HG03135 (cell line): Measurements from ENCODE around the gene CLNK.

ENCODE experiments used
- ATAC-seq: cut with Tn5 transposase; IDR thresholded peaks from one replicate; pipeline ENCODE4 v1.9.1; 2021; ENCODE audit warnings: mild to moderate bottlenecking, moderate library complexity; ENCODE audit not compliant: unreplicated experiment

CLNK gene

DNA sequence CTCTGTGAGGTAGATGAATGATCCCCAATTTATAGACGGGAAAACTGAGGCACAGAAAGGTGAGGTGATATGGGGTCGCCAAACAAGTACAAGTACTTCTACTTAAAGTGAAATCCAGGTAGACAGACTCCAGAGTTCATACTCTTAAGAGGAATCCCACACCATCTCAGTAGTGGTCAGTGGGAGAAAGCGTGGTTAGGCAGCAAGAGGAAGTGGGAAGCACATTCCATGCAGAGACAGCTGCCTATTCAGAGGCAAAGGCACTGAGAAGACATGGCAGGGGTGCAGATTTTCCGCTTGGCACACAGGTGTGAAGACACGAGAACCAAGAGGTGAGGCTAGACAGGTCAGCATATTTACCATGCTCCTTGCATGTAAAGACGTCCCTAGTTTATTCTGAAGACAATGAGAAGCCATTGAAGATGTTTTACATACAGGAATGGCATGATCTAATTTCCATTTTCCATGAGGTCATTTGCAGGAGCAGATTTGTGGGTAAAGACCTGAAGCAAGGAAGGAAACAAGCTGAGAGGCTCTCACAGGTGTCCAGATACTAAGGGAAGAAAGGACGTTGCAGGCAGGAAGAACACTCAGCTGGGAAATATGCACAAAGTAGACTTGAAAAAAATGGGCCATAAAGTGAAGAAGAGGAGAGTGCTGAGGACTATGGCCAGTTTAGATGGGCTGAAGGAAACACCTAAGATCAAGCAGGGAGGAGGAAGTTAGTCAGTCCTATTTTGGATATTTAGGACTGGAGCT lies 17.3 kb upstream of the CLNK start:
- ATAC-seq = no peak

DNA sequence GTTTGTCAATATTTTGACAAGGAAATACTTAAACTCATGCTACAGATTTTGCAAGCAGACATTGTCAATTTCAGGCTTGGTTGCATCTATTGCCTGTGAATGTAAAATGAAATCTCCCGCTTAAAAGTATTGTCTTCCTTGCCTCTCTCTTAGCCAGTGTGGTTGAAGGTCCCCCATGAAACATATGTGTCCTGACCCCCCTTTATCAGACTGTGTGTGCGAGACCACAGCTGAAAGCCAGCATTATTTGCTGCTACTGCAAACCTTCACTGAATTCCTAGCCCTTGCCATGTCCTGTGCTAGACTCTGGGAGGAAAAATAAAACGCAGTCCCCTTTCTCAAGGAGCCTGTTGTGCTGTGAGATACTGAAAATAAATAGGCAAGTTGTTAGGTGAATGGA lies 16.6 kb upstream of the CLNK start:
- ATAC-seq = no peak

DNA sequence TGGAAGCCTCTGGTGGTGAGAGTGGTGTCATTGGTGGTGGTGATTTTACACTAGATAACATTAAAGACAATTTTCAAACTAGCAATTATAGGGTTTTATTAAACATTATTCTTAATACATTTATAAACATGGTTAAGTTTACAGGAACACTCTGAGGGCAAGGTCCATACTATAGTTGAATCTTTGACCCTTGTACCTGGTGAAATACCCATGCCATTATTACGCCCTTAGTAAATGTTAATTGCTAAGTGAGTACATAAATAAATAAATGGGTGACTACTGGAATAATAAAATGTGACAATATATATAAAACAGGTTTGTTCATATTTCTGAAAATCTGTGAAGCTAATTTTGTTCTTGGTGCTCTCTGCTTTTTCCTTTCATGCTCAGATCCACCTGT lies 13.6 kb upstream of the CLNK start:
- no peak for ATAC-seq

DNA sequence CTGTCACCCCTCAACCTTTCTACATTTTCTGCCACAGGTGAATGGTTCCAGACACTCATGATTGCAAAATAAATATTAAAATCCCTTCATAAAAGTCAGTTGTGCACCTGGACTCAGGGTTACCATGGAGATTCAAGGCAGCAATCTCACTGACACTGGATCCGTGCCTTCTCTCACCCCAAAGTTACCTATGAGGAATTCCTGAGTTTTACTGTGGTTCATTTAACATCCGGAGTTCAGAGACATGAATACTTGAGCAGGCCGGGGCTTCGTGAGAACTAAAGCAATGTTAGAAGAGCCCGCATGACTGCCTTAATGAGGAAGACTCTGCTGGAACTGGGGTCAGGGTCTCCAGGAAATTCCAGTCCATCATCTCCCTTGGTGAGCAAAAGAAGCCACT lies 12.5 kb upstream of the CLNK start:
- ATAC-seq = no peak

DNA sequence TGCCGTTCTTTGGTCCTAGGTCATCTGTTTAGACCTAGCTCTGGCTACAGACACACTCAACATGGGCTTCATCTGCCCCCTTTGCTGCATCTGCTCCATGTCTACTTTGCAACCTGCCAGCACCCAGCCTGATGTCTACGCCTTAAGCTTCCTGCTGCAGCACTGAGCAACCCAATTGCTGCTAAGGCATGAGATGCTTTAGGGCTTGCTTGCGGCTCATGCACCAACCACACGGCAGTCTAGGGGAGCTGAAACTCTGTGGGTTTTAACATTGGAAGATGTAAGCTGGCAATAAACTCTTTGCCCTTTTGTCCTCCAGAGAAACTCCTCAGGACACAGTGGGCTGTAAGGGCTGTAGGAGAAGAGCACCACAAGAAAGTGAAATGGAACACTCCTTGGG lies 11.7 kb upstream of the CLNK start:
- ATAC-seq = no peak

DNA sequence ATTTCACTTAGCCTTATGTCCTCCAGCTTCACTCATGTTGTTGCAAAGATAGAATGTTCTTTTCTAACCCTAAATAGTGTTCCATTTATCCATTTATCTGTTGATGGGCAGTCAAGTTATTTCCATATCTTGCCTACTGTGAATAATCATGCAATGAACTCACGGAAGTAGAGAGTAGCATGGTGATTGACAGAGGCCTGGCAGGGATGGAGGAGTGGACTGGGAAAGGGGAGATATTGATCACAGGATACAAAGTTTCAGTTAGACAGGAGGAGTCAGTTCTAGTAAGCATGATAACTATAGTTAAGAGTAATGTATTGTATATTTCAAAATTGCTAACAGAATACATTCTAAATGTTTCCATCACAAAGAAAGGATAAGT lies 10.3 kb upstream of the CLNK start:
- no peak for ATAC-seq

DNA sequence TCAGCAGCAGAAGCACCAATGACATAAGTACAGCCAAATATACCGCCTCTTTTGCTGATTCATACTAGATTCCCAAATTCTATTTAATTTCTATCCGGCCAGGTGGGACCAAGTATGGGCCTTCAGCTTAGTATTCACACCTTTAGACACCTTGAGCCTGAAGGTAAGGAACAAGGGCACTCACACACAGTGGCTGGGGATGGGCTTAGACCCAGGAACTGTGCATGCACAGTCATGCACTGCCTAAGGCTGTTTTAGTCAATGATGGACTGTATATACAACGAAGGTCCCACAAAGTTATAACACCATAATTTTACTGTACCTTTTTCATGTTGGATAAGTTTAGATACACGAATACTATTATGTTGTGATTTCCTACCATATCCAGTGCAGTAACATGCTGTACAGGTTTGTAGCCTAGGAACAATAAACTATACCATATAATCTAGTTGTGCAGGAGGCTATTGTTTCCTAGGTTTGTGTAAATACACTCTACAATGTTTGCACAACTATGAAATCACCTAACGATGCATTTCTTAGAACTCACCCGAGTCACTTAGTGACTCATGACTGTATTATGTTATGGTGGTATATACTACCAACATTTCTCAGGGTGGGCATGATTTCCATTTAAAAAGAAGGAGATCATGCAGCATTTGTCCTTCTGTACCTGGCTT lies 9.7 kb upstream of the CLNK start:
- no peak for ATAC-seq

DNA sequence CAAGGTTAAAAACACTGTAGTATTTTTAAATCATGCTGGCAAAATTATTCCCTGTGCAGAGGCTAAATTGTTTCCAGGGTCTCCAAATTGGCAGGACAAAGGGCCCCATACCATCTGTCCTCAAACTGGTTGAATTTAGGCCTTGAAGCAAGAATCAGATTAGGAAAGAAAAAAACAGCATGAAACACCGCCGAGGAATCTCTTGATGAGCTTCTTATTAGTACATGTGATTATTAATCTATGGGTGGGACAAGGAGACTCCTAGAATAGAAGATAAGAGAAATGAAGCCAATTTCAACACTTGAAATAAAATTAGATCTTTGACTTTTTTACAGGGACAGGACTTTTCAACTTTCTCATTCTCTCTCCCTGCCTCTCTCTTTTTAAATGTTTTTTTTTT lies 7.1 kb upstream of the CLNK start:
- ATAC-seq = no peak

DNA sequence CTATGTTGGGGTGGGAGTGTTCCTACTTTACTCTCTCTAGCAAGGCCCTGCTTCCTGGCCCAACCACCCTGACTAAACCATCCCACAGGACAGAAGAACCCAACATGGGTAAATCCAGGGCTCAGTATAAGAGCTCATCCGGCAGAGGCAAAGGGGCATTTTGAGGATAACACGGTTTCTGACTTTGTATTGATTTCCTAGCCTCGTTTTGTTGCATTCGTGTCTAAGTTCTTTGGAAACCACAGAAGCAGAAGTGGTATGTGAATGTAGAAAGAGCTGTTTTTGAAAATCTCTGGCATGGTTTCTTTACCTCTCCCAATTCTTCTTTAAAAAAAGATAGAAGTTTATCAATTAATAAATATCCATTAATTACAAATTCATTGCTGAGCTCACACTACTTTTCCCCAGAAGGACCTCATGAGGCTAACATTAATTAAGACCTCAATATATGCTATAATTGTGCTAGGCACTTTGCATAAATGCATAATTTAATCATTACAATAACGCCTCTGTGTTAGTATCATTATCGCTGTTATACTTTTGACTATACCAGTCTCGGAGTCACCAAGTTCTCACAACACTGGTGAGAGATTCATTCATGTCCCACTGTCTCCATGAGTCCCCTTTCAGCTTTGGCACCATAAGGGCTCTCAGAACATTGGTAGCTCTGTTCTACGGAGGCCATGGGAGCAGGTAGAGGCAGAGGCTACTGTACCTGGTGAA lies 5.8 kb upstream of the CLNK start:
- no peak for ATAC-seq

DNA sequence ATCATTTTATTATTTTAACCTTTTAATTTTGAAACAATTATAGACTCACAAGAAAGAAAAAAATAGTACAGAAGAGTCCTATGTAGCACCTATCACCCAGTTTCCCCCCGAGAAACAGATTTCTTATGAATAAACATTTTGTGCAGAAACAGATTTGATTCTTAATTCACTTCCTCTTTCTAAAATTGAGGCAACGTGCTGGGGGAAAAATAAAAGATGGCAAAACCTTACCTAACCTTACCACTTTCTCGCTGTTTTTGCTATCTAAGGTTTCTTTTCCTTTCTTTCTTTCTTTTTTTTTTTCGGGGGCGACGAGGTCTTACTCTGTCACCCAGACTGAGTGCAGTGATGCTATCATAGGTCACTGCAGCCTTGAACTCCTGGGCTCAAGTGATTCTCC lies 4.3 kb upstream of the CLNK start:
- no peak for ATAC-seq

DNA sequence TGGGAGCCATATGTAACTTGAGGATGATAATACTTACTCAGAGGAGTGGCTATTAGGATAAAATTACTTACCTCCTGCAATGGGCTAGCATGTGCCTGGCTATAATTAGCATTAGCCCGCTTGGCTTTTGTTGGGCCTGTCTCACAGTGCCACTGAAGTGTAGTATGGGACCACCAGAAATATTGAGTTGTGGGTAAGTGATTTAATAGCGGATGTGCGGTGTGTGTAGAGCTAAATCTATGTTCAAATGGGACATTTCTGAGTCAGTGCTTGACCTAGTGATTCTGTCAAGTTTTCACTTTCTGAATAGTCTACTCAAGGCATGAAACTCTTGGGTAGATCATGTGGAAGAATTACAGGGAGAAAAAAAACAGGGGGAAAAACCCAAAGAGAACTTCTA lies 3.5 kb upstream of the CLNK start:
- no peak for ATAC-seq

DNA sequence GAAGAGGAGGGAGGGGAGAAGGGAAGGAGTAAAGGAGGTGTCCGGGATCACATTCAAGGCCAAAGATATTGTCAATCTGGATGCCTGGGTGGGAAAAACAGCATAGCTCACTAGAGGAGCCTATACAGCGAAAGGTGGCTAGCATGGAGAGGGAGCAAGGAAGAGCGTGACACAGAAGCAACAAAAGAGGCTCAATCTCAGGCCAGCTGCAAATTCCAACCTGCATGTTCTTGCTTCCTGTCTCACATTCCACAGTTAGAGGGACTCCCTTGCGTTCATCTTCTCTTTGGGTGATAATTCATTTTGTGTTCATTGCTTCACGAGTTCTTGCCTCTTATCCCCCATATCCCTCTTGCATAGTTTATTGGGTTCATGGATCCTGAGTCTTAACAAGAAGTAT lies 3.0 kb upstream of the CLNK start:
- ATAC-seq = no peak

DNA sequence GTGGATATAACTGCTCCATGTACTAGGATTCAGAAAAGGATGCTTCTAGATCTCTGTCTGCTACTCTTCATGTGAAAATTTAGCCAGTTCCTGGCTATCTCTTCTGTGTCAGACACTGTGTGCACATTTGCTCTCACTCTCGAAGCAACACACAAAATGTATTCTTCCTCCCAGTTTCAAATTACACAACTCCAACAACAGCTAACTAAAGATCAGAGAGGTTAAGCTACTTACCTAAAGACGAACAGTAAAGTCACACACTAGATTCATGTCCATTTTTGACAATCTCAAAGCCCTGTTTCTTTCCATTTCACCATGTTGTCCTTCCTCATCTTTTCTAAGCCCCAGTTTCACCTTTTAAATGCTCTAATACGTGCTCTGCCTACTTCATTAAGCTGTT lies 2.2 kb downstream of the CLNK start:
- no peak for ATAC-seq

DNA sequence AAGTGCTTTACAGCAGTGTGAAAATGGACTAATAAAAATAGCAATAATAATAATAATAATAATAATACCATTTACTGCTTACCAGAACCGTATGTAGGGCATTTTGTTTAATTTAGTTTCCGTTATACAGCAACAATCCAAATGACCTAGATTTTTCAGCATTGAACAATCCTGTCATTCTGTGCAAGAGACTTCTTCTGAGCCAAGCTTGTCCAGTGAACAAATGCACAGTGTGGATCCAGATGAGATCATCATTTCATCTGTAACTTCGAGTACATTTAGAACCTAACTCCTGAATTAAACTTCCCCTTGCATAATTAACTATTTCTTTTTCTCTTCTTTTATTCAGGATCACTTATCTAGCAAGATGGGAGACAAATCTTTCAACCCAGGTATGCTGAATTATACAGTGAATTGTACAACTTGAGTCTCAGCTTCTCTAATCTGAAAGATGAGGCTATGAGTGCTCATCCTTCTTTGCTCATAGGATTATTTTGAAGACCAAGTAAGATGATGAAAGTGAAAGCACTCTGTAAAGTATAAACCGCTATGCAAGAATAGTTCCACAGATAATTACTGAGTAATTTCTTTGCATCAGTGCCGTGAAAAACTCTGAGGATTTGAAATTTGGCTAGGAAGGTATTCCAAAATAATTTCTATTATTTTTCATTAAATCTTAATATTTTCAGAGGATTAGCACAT lies 6.6 kb downstream of the CLNK start:
- no peak for ATAC-seq

DNA sequence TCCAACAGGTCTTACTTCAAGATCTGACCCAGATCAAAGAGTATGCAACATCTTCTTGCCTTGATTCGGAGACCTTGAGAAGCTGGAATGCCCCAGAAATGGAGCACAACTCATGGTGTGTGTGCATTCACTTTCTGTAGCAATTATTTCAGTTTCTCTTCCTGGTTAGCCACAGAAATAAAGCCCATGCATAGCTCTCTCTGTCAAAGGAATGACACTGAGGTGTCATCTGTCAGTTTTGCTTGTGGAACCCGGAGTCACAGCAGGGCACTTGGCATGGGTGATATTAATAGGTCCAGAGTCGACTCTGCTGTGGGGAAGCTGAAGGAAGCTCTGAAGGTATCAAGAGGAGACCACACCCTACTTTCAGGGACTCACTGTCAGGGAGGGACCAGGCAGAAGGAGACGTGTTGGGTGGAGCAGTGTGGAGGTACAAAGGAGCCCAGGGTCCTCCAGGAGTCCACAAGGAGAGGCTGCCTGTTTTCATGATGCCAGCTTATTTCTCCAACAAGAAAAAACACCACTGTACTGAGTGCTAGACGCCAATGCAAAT lies 10.7 kb downstream of the CLNK start:
- peak; percentile 64 for ATAC-seq

DNA sequence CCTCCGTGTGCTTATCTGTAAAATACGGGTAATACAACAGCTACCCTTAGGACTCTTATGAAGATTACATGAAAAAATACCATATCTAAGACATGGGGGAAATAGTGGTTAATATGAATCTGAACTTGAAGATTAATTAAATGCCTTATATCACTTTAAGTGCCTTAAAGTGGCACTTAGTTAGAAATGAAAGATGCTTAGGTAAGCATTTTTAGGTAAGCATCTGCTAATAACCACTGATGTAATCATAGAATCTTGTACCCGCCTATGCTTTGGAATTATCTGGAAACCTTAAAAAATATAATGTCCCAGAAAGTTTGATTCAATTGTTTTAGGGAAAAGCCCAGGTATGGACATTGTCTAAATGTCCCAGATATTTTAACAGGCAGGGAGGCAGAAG lies 12.2 kb downstream of the CLNK start:
- no peak for ATAC-seq

DNA sequence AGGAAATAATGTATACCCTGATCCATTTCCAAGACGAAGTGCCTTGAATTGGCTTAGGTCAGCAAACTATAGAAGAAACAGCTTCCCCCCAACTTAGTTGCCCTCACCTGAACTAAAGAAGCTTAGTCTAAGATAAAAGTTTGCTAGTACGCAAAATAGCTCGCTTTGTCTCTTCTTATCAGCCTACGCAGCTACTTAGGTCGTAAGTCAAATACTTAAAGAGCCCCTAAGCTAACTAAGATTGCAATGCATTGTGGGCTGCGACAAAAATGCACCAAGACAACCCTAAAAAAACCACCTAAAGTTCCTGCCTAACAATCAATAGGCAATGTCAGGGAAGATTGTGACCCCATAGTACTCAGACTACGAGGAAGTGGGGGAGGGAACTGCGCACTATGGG lies 12.8 kb downstream of the CLNK start:
- no peak for ATAC-seq

DNA sequence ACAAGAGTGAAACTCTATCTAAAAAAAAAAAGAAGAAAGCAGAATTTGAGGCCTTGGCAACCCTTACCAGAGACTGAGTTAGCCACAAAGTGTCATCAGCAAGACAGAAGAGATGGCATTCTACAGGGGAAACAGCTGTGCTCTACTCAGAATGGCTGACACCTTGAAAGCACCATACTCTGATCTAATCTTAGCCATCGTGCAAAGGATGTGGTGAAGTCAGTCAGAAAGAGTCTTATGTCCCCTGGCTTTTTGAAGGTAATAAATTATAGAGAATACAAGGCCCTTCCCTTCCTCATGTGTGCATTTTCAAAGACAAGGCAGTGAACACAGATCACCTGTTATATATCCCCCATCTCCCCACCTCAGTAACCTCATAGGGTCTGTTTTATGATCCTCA lies 13.2 kb downstream of the CLNK start:
- peak; percentile 92 for ATAC-seq

DNA sequence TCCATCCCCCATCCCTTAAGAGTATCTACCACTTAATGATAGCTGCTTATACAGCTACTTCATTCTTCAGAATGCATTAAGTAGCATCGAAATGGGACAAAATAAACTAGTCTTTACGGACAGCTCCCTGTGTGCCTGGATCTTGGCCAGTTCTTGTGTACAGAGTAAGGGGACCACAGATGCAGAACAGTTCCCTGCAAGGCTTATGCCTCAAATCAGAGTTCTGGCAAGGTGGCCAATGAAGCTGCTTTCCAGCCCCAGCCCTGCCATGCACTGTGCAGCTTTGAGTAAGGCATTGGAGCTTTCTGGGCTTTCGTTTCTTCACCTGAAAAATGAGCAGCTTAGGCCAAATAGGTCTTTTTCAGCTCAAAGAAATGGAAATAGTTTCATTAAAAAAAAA lies 14.2 kb downstream of the CLNK start:
- no peak for ATAC-seq

DNA sequence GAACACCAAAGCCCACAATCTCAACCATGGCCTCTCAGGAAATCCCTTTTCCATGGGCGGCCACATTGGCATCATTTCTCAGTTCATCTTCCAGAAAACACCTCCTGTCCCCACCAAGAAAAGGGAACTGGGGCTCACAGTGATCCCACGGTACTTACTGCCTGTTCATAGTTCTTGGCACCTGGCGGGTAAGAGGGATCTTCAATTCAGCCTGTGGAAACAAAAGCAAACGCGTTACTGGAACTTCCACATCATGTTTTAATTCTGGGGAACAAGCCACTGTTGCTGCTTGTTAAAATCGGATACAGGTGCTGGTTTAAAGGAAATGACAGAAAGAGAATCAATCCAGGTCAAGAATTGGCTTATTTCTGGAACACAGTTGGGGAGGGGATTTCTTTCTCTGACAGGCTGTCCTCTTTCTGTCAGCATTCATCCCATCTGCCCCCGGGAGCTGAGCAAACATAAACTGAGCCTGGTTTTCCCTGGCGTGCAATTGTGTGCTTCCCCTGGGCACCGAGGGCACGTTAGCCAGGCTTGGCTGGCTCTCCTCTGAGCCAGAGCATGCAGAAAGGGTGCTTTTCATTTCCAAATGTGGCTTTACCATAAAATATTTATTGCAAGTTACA lies 16.8 kb downstream of the CLNK start:
- no peak for ATAC-seq

DNA sequence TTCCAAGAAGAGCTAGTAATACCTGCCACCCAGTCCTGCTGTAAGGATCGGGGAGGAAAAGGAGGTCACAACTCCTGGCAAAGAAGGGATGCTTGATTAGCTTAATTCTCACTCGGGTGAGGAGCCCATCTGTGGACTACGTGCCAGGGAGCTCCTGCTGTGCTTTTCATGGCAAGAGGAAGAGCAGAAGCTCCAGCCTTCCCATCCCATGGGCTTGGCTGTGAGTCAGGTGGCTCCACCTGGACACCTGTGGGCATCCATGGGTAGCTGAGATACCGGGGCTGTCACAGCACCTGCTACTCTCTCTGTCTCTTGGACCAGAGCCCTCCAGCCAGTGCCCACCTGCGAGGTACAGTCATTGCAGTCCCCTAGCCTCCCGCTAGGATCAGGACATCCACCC lies 18.0 kb downstream of the CLNK start:
- no peak for ATAC-seq
